ENCODE measurements around the gene AUTS2.

AUTS2 gene

GRCh38 chr7:70212281-70212680 is 614.0 kb downstream of the AUTS2 start:
- no peak overlapping the region for H3K27ac ChIP-seq (ENCODE audit: extremely low read depth, low read depth, low read length)
- no peaks in the 10 kb centered on the region for H3K9me3 ChIP-seq (ENCODE audit: control insufficient read depth, insufficient read depth, low read depth, low read length)
- H3K4me1 ChIP-seq (ENCODE audit: control insufficient read depth, insufficient read depth, low read length) = peaks cover 10% of the 10 kb centered on the region; the same call in 1 of the 2 replicates
- ChIA-PET CTCF (interaction anchor here (0.7 kb wide), 1 partner anchor 698 kb away, joined by 3 read pairs; no protein-coding TSS in a partner anchor), POLR2A (no interaction called here)
- no peaks in the 10 kb centered on the region for H3K36me3 ChIP-seq (ENCODE audit: control insufficient read depth in 2 of 2, insufficient read depth in 1 of 2, low read length in 2 of 2)
- no peak overlapping the region for H3K4me3 ChIP-seq (ENCODE audit: low read depth, low read length)
- TF ChIP-seq ZNF423 (tag by site-specific recombination; IDR thresholded peaks at IDR 0.05) (no peak), SCRT2 (tag by site-specific recombination; IDR thresholded peaks at IDR 0.05) (no peak), ZNF398 (tag by site-specific recombination; IDR thresholded peaks at IDR 0.05) (no peak), ZNF121 (tag by site-specific recombination; IDR thresholded peaks at IDR 0.05) (no peak), ZNF621 (tag by site-specific recombination; IDR thresholded peaks at IDR 0.05) (no peak), ZNF585B (tag by site-specific recombination; IDR thresholded peaks at IDR 0.05) (no peak), ZNF404 (tag by site-specific recombination; IDR thresholded peaks at IDR 0.05) (no peak), ZNF266 (tag by site-specific recombination; IDR thresholded peaks at IDR 0.05; ENCODE audit: low read depth) (no peak), REPIN1 (tag by site-specific recombination; IDR thresholded peaks at IDR 0.05; ENCODE audit: low read depth) (no peak), ZNF366 (tag by site-specific recombination; conservative IDR thresholded peaks at IDR 0.05) (no peak), TCF7L2 (IDR thresholded peaks at IDR 0.05; ENCODE audit: borderline replicate concordance, low read depth, low read length) (no peak), ZNF202 (tag by site-specific recombination; IDR thresholded peaks at IDR 0.05; ENCODE audit: borderline replicate concordance) (no peak), ZNF654 (tag by site-specific recombination; IDR thresholded peaks at IDR 0.05; ENCODE audit: low read depth) (no peak)

- Histone ChIP-seq H3K9me3 (ENCODE audit: control insufficient read depth, insufficient read depth, low read depth, low read length) (no peaks in the 10 kb centered on the region), H3K36me3 (ENCODE audit: control insufficient read depth in 2 of 2, insufficient read depth in 1 of 2, low read length in 2 of 2) (no peaks in the 10 kb centered on the region), H3K27ac (ENCODE audit: extremely low read depth, low read depth, low read length) (no peak overlapping the region), H3K4me3 (ENCODE audit: low read depth, low read length) (no peak overlapping the region), H3K4me1 (ENCODE audit: control insufficient read depth, insufficient read depth, low read length) (peaks cover 10% of the 10 kb centered on the region; the same call in 1 of the 2 replicates)
- CTCF ChIA-PET = interaction anchor here (1.0 kb wide), 1 partner anchor 25 kb away, joined by 4 read pairs; no protein-coding TSS in a partner anchor
- POLR2A ChIA-PET = no interaction called here
- TF ChIP-seq ZNF133 (tag by site-specific recombination; IDR thresholded peaks at IDR 0.05) (no peak), ZBTB1 (tag by site-specific recombination; IDR thresholded peaks at IDR 0.05) (no peak), ZNF600 (tag by site-specific recombination; IDR thresholded peaks at IDR 0.05) (no peak), ZNF2 (tag by site-specific recombination; IDR thresholded peaks at IDR 0.05) (no peak), SP7 (tag by site-specific recombination; IDR thresholded peaks at IDR 0.05) (no peak)
Observed at GRCh38 chr7:70214071-70214470, 615.8 kb downstream of the AUTS2 start.

- no peak overlapping the region for H3K27ac ChIP-seq (ENCODE audit: extremely low read depth, low read depth, low read length)
- TF ChIP-seq ATF2 (tag by site-specific recombination; IDR thresholded peaks at IDR 0.05; ENCODE audit: low read depth) (0 out of 2 replicates have a peak, but pooled peaks have one; percentile 3), MEIS1 (CRISPR knock-in tag; IDR thresholded peaks at IDR 0.05; ENCODE audit: borderline replicate concordance) (no peak), ZNF654 (tag by site-specific recombination; IDR thresholded peaks at IDR 0.05; ENCODE audit: low read depth) (no peak), ZNF837 (tag by site-specific recombination; IDR thresholded peaks at IDR 0.05) (no peak), BCL6B (tag by site-specific recombination; IDR thresholded peaks at IDR 0.05) (peak; percentile 40; the same call in 1 of the 2 replicates), ZNF677 (tag by site-specific recombination; IDR thresholded peaks at IDR 0.05) (no peak), ZSCAN4 (tag by site-specific recombination; IDR thresholded peaks at IDR 0.05) (no peak)
- ChIA-PET CTCF (no interaction called here), POLR2A (no interaction called here)
- no peaks in the 10 kb centered on the region for H3K9me3 ChIP-seq (ENCODE audit: control insufficient read depth, insufficient read depth, low read depth, low read length)
- H3K4me1 ChIP-seq (ENCODE audit: control insufficient read depth, insufficient read depth, low read length) = peaks cover 5% of the 10 kb centered on the region; the same call in 1 of the 2 replicates
- H3K4me3 ChIP-seq (ENCODE audit: low read depth, low read length) = no peak overlapping the region
- H3K36me3 ChIP-seq (ENCODE audit: control insufficient read depth in 2 of 2, insufficient read depth in 1 of 2, low read length in 2 of 2) = no peaks in the 10 kb centered on the region
Observed at GRCh38 chr7:70215491-70215890, 617.2 kb downstream of the AUTS2 start.
